Ascending aorta (tissue), 2 donors: ENCODE measurements around the gene RPTOR. TPM values are rescaled to one million over a fixed set of nuclear protein-coding genes. Genes with fewer than 3 reads are reported as not detected.
A peak's percentile ranks its signal among the peaks of the same experiment; 100 is the strongest.

Source experiments
- DNase-seq, 2 donors: peaks; one replicate each; pipeline ENCODE4 v3.0.0-alpha.2; 2019; ENCODE audit warnings: low spot score in 2 of 2
- H3K27ac ChIP-seq, 2 donors: fragments of 200-600 bp; sonication (generic); one replicate each; pipeline ENCODE4 v1.5.1; 2016 to 2017; ENCODE audit warnings: mild to moderate bottlenecking in 1 of 2
- H3K27me3 ChIP-seq: fragments of 200-600 bp; sonication (generic); one replicate; pipeline ENCODE4 v1.5.1; 2017
- H3K36me3 ChIP-seq, 2 donors: fragments of 200-600 bp; sonication (generic); one replicate each; pipeline ENCODE4 v1.5.1; 2016
- H3K4me1 ChIP-seq, 2 donors: fragments of 200-600 bp; sonication (generic); one replicate each; pipeline ENCODE4 v1.5.1; 2016 to 2017; ENCODE audit warnings: mild to moderate bottlenecking in 1 of 2
- H3K4me3 ChIP-seq, 2 donors: fragments of 200-600 bp; sonication (generic); one replicate each; pipeline ENCODE4 v1.5.1; 2016 to 2017; ENCODE audit warnings: mild to moderate bottlenecking in 1 of 2
- H3K9me3 ChIP-seq, 2 donors: fragments of 200-600 bp; sonication (generic); one replicate each; pipeline ENCODE4 v1.5.1; 2016
- intact Hi-C: fragments of 100-400 bp; cut with DNase I; formaldehyde crosslinking; loops from one replicate; pipeline ENCODE4 v1.15.1; 2023
- total RNA-seq: library from RNA; depleted of rRNA; stranded (reverse); fragments of >200 nt; gene quantifications from one replicate; pipeline ENCODE4 v1.1.0, GENCODE V29; 2016
- TF ChIP-seq, protein P1 (sequence below), 3 experiments: fragments of 200-600 bp in 2 of 3; fragments of 450-650 bp in 1 of 3; sonication (generic) in 2 of 3; IDR thresholded peaks; one replicate each; pipeline ENCODE4 v1.5.1; 2016 to 2019; ENCODE audit warnings: antibody characterized with exemption in 3 of 3, mild to moderate bottlenecking in 1 of 3, moderate library complexity in 1 of 3

The RPTOR gene
- total RNA-seq, 1 donor from 2014 or later: 36.1 TPM

DNA sequence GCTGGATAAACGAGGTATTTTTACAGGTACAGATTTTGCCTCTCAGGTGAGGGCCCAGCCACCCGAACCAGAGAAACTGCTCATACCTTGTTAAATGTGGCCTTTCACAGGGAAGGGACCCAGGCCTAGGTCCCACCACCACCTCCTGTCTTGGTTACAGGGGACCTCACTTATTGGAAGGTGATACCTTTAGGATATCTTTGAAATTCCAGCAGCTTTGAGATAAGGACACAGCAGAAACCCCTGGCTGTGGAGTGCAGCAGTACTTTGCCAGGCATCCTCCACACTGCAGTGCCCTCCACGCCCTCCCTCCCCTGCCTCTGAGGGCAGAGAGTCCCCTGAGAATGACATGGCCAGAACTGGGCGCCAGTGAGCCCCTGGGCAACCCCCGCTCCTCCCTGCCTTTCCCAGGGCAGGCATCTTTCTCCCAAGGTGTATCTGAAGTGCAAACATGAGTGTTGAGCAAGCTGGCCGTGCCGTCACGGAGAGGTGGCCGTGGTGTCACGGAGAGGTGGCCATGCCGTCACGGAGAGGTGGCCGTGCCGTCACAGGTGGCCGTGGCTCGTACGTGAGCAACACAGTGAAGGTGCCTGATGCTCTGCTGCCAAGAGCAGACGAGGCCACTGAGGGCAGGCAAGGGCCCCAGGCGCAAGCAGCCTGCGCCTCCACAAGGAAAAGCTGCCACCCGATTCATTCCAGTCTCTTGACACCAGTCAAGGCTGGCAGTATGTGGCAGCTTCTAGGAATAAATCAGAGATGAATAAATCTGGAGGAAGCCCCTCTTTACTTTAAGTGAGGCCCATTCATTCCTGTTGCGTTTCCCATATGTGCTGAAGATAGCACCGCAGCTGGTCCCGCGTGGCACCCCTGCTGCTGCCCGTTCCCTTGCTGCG, 312.5 kb downstream of the RPTOR start:
- no peak for DNase-seq
- Histone ChIP-seq H3K9me3 (no peaks in the 10 kb centered on the region), H3K36me3 (no peaks in the 10 kb centered on the region), H3K4me3 (no peak overlapping the region), H3K4me1 (peaks cover 6 to 17% of the 10 kb centered on the region in 2 donors), H3K27ac (peak overlapping the region; percentile 70 to 79), H3K27me3 (no peaks in the 10 kb centered on the region)
- intact Hi-C loops: loop anchor here (2.0 kb wide), 1 partner anchor 24 kb away; no protein-coding TSS in a partner anchor
- TF ChIP-seq, protein P1, sequence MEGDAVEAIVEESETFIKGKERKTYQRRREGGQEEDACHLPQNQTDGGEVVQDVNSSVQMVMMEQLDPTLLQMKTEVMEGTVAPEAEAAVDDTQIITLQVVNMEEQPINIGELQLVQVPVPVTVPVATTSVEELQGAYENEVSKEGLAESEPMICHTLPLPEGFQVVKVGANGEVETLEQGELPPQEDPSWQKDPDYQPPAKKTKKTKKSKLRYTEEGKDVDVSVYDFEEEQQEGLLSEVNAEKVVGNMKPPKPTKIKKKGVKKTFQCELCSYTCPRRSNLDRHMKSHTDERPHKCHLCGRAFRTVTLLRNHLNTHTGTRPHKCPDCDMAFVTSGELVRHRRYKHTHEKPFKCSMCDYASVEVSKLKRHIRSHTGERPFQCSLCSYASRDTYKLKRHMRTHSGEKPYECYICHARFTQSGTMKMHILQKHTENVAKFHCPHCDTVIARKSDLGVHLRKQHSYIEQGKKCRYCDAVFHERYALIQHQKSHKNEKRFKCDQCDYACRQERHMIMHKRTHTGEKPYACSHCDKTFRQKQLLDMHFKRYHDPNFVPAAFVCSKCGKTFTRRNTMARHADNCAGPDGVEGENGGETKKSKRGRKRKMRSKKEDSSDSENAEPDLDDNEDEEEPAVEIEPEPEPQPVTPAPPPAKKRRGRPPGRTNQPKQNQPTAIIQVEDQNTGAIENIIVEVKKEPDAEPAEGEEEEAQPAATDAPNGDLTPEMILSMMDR (IDR thresholded peaks at IDR 0.05): no peak

- Histone ChIP-seq H3K36me3 (peaks cover 3% of the 10 kb centered on the region in 2 donors), H3K4me3 (no peak overlapping the region), H3K4me1 (peaks cover 6 to 17% of the 10 kb centered on the region in 2 donors), H3K27ac (peak overlapping the region in 1 of 2 donors; percentile 79), H3K9me3 (no peaks in the 10 kb centered on the region), H3K27me3 (no peaks in the 10 kb centered on the region)
- TF ChIP-seq, protein P1 (IDR thresholded peaks at IDR 0.05): no peak
- intact Hi-C loops: loop anchor here (2.0 kb wide), 1 partner anchor 25 kb away; no protein-coding TSS in a partner anchor
- no peak for DNase-seq
Measured at GRCh38 chr17:80857756-80858171, 313.1 kb downstream of the RPTOR start.

- Histone ChIP-seq H3K36me3 (peaks cover 3 to 5% of the 10 kb centered on the region in 2 donors), H3K27me3 (no peaks in the 10 kb centered on the region), H3K27ac (peak overlapping the region in 1 of 2 donors; percentile 39), H3K4me1 (peaks cover 6 to 17% of the 10 kb centered on the region in 2 donors), H3K4me3 (no peak overlapping the region), H3K9me3 (no peaks in the 10 kb centered on the region)
- DNase-seq: no peak
- intact Hi-C loops: no loop called here
- TF ChIP-seq, protein P1 (IDR thresholded peaks at IDR 0.05): no peak
Measured at GRCh38 chr17:80858301-80859001, 313.8 kb downstream of the RPTOR start.

GRCh38 chr17:80859002-80859941, 314.6 kb downstream of the RPTOR start:
- DNase-seq: peak; percentile 23 to 77
- no peaks in the 10 kb centered on the region for H3K27me3 ChIP-seq
- peaks cover 6 to 17% of the 10 kb centered on the region in 2 donors for H3K4me1 ChIP-seq
- peaks cover 3 to 5% of the 10 kb centered on the region in 2 donors for H3K36me3 ChIP-seq
- H3K9me3 ChIP-seq: no peaks in the 10 kb centered on the region
- TF ChIP-seq, protein P1 (IDR thresholded peaks at IDR 0.05): no peak
- intact Hi-C loops: no loop called here
- H3K4me3 ChIP-seq: no peak overlapping the region
- H3K27ac ChIP-seq: peak overlapping the region in 1 of 2 donors; percentile 39
